NCI-H510A treated with DMSO at 0.1 percent for 48 hours (cell line): ENCODE data around the gene CNNM2.
"Not testable (repeated sequence)": the region's sequence is repeated elsewhere in the genome, so short reads cannot be mapped to it uniquely, and the experiment has no call there.

Experiments used
- DNase-seq: peaks from one replicate; lab custom pipeline; 2025; lab: John Stamatoyannopoulos, UW

The CNNM2 gene

GRCh38 chr10:103109821-103110220, 191.7 kb downstream of the CNNM2 start:
- DNase-seq = no peak

GRCh38 chr10:103110407-103110806, 192.3 kb downstream of the CNNM2 start:
- DNase-seq = no peak

GRCh38 chr10:103111031-103111917, 193.2 kb downstream of the CNNM2 start:
- peak; percentile 24 for DNase-seq

- no peak for DNase-seq
Observed at GRCh38 chr10:103111918-103112877, 194.1 kb downstream of the CNNM2 start.

- DNase-seq = no peak
Observed at GRCh38 chr10:103114876-103115275, 196.8 kb downstream of the CNNM2 start.

- DNase-seq = no peak
Observed at GRCh38 chr10:103117247-103117646, 199.2 kb downstream of the CNNM2 start.

GRCh38 chr10:103120546-103120945, 202.5 kb downstream of the CNNM2 start:
- no peak for DNase-seq

- DNase-seq = no peak
Observed at GRCh38 chr10:103120977-103121735, 203.1 kb downstream of the CNNM2 start.

- no peak for DNase-seq
Observed at GRCh38 chr10:103123282-103124024, 205.4 kb downstream of the CNNM2 start.

GRCh38 chr10:103124420-103125096, 206.5 kb downstream of the CNNM2 start:
- DNase-seq = no peak

GRCh38 chr10:103125323-103126267, 207.5 kb downstream of the CNNM2 start:
- no peak for DNase-seq

- DNase-seq = no peak
Observed at GRCh38 chr10:103127241-103127640, 209.1 kb downstream of the CNNM2 start.

GRCh38 chr10:103130180-103130579, 212.1 kb downstream of the CNNM2 start:
- not testable (repeated sequence) for DNase-seq

GRCh38 chr10:103130910-103131309, 212.8 kb downstream of the CNNM2 start:
- no peak for DNase-seq

GRCh38 chr10:103135168-103135567, 217.1 kb downstream of the CNNM2 start:
- not testable (repeated sequence) for DNase-seq

GRCh38 chr10:103139803-103140202, 221.7 kb downstream of the CNNM2 start:
- DNase-seq = no peak
